GM23338 (cell line): ENCODE data around the gene MOB3B. TPM values are rescaled to one million over a fixed set of nuclear protein-coding genes. Genes with fewer than 3 reads are reported as not detected.

Experiments used
- ATAC-seq: fragments of 200-7000 bp; cut with Tn5 transposase; 3 replicates; pipeline ENCODE4 v1.9.1; 2020
- DNase-seq: peaks from one replicate; pipeline ENCODE4 v3.0.0-alpha.2; 2015; ENCODE audit warnings: low spot score
- H2AFZ ChIP-seq: fragments of 200-600 bp; sonication (generic); 2 replicates; pipeline ENCODE4 v1.8.0; 2016; ENCODE audit warnings: antibody characterized with exemption, mild to moderate bottlenecking, moderate library complexity
- H3F3A ChIP-seq: fragments of 200-600 bp; sonication (generic); replicated peaks from 2 replicates; pipeline ENCODE4 v1.8.0; 2017; ENCODE audit warnings: antibody characterized with exemption, mixed run types, low read depth
- H3K27ac ChIP-seq: fragments of 200-600 bp; sonication (generic); 2 replicates; pipeline ENCODE4 v1.6.1; 2016; ENCODE audit warnings: low read depth
- H3K27me3 ChIP-seq: fragments of 200-600 bp; sonication (generic); 2 replicates; pipeline ENCODE4 v1.8.0; 2016; ENCODE audit warnings: mild to moderate bottlenecking, mixed run types, moderate library complexity; ENCODE audit not compliant: insufficient read depth
- H3K36me3 ChIP-seq: fragments of 200-600 bp; sonication (generic); 2 replicates; pipeline ENCODE4 v1.8.0; 2016; ENCODE audit warnings: mild to moderate bottlenecking; ENCODE audit not compliant: insufficient read depth
- H3K4me1 ChIP-seq: fragments of 200-600 bp; sonication (generic); 2 replicates; pipeline ENCODE4 v1.8.0; 2016; ENCODE audit warnings: mild to moderate bottlenecking, moderate library complexity; ENCODE audit not compliant: insufficient read depth
- H3K4me2 ChIP-seq: fragments of 200-600 bp; sonication (generic); 2 replicates; pipeline ENCODE4 v1.7.1; 2017; ENCODE audit warnings: mixed run types
- H3K4me3 ChIP-seq: fragments of 200-600 bp; sonication (generic); 2 replicates; pipeline ENCODE4 v1.6.1; 2016; ENCODE audit warnings: mixed run types
- H3K79me2 ChIP-seq: fragments of 200-600 bp; sonication (generic); replicated peaks from 2 replicates; pipeline ENCODE4 v1.8.0; 2017; ENCODE audit warnings: mild to moderate bottlenecking; ENCODE audit not compliant: insufficient read depth
- H3K9me2 ChIP-seq: fragments of 200-600 bp; sonication (generic); 2 replicates; pipeline ENCODE4 v1.8.0; 2017; ENCODE audit not compliant: insufficient read depth
- H4K20me1 ChIP-seq: fragments of 200-600 bp; sonication (generic); replicated peaks from 2 replicates; pipeline ENCODE4 v1.8.0; 2017; ENCODE audit warnings: mild to moderate bottlenecking; ENCODE audit not compliant: insufficient read depth
- H3K27ac Mint-ChIP-seq: 2 replicates; pipeline ENCODE4 v1.8.0; 2020; ENCODE audit warnings: inconsistent platforms, mild to moderate bottlenecking, moderate library complexity, mixed read lengths
- H3K27me3 Mint-ChIP-seq: 3 replicates; pipeline ENCODE4 v1.8.0; 2022; ENCODE audit warnings: low read depth, mild to moderate bottlenecking, moderate library complexity, mixed read lengths, inconsistent platforms; ENCODE audit not compliant: insufficient read depth, poor library complexity
- H3K36me3 Mint-ChIP-seq: 3 replicates; pipeline ENCODE4 v1.8.0; 2021; ENCODE audit warnings: low read depth, mild to moderate bottlenecking, inconsistent platforms, moderate library complexity, mixed read lengths
- H3K4me1 Mint-ChIP-seq: 3 replicates; pipeline ENCODE4 v1.8.0; 2020; ENCODE audit warnings: mild to moderate bottlenecking, inconsistent platforms, mixed read lengths
- H3K4me3 Mint-ChIP-seq: 3 replicates; pipeline ENCODE4 v1.8.0; 2021; ENCODE audit warnings: moderate library complexity, mild to moderate bottlenecking, inconsistent platforms, mixed read lengths
- H3K9me3 Mint-ChIP-seq: 3 replicates; pipeline ENCODE4 v1.8.0; 2020; ENCODE audit warnings: moderate library complexity, mild to moderate bottlenecking, inconsistent platforms, mixed read lengths
- CREB1 ChIP-seq: fragments of 250-450 bp; sonication (Bioruptor Pico); IDR thresholded peaks from 2 replicates; pipeline ENCODE4 v1.5.0; 2020; ENCODE audit warnings: low read depth, mild to moderate bottlenecking, moderate library complexity
- EZH2 ChIP-seq: fragments of 200-600 bp; sonication (generic); IDR thresholded peaks from one replicate; pipeline ENCODE4 v1.8.0; 2017; ENCODE audit warnings: antibody characterized with exemption, mild to moderate bottlenecking, low read depth; ENCODE audit not compliant: unreplicated experiment
- EZH2phosphoT487 ChIP-seq: fragments of 200-600 bp; sonication (generic); IDR thresholded peaks from one replicate; pipeline ENCODE4 v1.8.1; 2018; ENCODE audit warnings: antibody characterized with exemption; ENCODE audit not compliant: unreplicated experiment
- JUNB ChIP-seq: IDR thresholded peaks from one replicate; pipeline ENCODE4 v1.6.1; 2016; ENCODE audit warnings: antibody characterized with exemption; ENCODE audit not compliant: unreplicated experiment
- NANOG ChIP-seq: IDR thresholded peaks from 2 replicates; pipeline ENCODE4 v1.6.1; 2016; ENCODE audit warnings: antibody characterized with exemption, borderline replicate concordance
- POLR2AphosphoS5 ChIP-seq: IDR thresholded peaks from 2 replicates; pipeline ENCODE4 v1.6.1; 2016; ENCODE audit warnings: antibody characterized with exemption, low read depth
- STAT1 ChIP-seq: IDR thresholded peaks from one replicate; pipeline ENCODE4 v1.6.1; 2016; ENCODE audit warnings: antibody characterized with exemption; ENCODE audit not compliant: unreplicated experiment
- ZNF114 ChIP-seq: fragments of 250-450 bp; sonication (Bioruptor Pico); IDR thresholded peaks from 2 replicates; pipeline ENCODE4 v1.5.0; 2020; ENCODE audit warnings: mild to moderate bottlenecking, moderate library complexity
- ZNF331 ChIP-seq: fragments of 250-450 bp; sonication (Bioruptor Pico); IDR thresholded peaks from 2 replicates; pipeline ENCODE4 v1.5.0; 2020; ENCODE audit warnings: low read depth, mild to moderate bottlenecking, moderate library complexity
- polyA plus RNA-seq: library from polyadenylated mRNA; unstranded; fragments of >200 nt; fragmentation: Nextera tagmentation; extraction: Ambion mirVana; gene quantifications from 2 replicates; pipeline ENCODE4 v1.2.1, GENCODE V29; 2016
- total RNA-seq: library from RNA; depleted of rRNA; stranded (reverse); fragments of >200 nt; shearing (Covaris generic); gene quantifications from 2 replicates; pipeline ENCODE4 v1.2.3, GENCODE V29; 2014
- TF ChIP-seq, protein P1 (sequence below): fragments of 250-450 bp; sonication (Bioruptor Pico); IDR thresholded peaks from 2 replicates; pipeline ENCODE4 v1.5.0; 2020; ENCODE audit warnings: mild to moderate bottlenecking, moderate library complexity
- TF ChIP-seq, protein P2 (sequence below): IDR thresholded peaks from 2 replicates; pipeline ENCODE4 v1.6.1; 2016; ENCODE audit warnings: antibody characterized with exemption
- TF ChIP-seq, protein P3 (sequence below), 2 experiments: fragments of 200-600 bp in 1 of 2; sonication (generic) in 1 of 2; conservative IDR thresholded peaks; 2 replicates each; pipeline versions ENCODE4 v1.5.1 to v1.6.1; 2016 to 2017; ENCODE audit warnings: antibody characterized with exemption in 2 of 2, low read depth in 2 of 2, mild to moderate bottlenecking in 2 of 2, moderate library complexity in 1 of 2
- TF ChIP-seq, protein P4 (sequence below): IDR thresholded peaks from one replicate; pipeline ENCODE4 v1.6.1; 2018; ENCODE audit warnings: antibody characterized with exemption; ENCODE audit not compliant: unreplicated experiment

The MOB3B gene
- total and polyA plus RNA-seq, 2 experiments from 2014 or later, result 7.6 to 12.1 TPM

DNA sequence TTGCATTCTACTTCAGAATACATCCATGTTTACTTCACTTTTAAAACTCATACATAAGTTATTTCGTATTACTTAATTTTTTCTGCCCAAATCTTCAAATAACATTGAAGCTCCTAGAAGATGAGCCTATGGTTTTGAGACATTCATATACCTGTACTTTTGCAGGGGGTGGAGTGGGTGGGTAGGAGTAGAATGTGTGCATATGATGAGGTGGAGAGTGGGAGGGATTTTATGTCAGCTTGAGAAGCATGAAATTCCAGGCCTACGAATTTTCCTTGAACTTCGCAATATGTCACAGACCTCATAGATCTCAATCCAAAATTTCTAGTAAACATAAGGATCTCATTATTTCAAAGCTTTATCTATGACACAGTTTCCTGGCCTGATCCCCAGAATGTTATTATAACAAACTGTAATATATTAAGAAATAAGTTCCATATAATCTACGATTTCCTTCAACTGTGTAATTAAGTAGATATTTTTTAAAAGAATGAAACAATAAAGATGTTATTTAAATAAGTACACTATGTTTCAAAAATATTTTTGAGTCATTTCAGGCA is 19.7 kb upstream of the MOB3B start:
- H3K9me3 Mint-ChIP-seq, result no peaks in the 10 kb centered on the region
- ATAC-seq (no peak), DNase-seq (no peak)
- H3K27ac ChIP-seq, result no peak overlapping the region
- peaks cover 5% of the 10 kb centered on the region; the same call in 2 of the 3 replicates for H3K4me1 Mint-ChIP-seq
- no peaks in the 10 kb centered on the region for H3K9me2 ChIP-seq
- TF ChIP-seq JUNB (no peak), CREB1 (no peak), ZNF114 (no peak), EZH2phosphoT487 (no peak), STAT1 (no peak), EZH2 (no peak), NANOG (no peak), POLR2AphosphoS5 (no peak), ZNF331 (CRISPR knock-in tag) (no peak)
- TF ChIP-seq, protein P1, sequence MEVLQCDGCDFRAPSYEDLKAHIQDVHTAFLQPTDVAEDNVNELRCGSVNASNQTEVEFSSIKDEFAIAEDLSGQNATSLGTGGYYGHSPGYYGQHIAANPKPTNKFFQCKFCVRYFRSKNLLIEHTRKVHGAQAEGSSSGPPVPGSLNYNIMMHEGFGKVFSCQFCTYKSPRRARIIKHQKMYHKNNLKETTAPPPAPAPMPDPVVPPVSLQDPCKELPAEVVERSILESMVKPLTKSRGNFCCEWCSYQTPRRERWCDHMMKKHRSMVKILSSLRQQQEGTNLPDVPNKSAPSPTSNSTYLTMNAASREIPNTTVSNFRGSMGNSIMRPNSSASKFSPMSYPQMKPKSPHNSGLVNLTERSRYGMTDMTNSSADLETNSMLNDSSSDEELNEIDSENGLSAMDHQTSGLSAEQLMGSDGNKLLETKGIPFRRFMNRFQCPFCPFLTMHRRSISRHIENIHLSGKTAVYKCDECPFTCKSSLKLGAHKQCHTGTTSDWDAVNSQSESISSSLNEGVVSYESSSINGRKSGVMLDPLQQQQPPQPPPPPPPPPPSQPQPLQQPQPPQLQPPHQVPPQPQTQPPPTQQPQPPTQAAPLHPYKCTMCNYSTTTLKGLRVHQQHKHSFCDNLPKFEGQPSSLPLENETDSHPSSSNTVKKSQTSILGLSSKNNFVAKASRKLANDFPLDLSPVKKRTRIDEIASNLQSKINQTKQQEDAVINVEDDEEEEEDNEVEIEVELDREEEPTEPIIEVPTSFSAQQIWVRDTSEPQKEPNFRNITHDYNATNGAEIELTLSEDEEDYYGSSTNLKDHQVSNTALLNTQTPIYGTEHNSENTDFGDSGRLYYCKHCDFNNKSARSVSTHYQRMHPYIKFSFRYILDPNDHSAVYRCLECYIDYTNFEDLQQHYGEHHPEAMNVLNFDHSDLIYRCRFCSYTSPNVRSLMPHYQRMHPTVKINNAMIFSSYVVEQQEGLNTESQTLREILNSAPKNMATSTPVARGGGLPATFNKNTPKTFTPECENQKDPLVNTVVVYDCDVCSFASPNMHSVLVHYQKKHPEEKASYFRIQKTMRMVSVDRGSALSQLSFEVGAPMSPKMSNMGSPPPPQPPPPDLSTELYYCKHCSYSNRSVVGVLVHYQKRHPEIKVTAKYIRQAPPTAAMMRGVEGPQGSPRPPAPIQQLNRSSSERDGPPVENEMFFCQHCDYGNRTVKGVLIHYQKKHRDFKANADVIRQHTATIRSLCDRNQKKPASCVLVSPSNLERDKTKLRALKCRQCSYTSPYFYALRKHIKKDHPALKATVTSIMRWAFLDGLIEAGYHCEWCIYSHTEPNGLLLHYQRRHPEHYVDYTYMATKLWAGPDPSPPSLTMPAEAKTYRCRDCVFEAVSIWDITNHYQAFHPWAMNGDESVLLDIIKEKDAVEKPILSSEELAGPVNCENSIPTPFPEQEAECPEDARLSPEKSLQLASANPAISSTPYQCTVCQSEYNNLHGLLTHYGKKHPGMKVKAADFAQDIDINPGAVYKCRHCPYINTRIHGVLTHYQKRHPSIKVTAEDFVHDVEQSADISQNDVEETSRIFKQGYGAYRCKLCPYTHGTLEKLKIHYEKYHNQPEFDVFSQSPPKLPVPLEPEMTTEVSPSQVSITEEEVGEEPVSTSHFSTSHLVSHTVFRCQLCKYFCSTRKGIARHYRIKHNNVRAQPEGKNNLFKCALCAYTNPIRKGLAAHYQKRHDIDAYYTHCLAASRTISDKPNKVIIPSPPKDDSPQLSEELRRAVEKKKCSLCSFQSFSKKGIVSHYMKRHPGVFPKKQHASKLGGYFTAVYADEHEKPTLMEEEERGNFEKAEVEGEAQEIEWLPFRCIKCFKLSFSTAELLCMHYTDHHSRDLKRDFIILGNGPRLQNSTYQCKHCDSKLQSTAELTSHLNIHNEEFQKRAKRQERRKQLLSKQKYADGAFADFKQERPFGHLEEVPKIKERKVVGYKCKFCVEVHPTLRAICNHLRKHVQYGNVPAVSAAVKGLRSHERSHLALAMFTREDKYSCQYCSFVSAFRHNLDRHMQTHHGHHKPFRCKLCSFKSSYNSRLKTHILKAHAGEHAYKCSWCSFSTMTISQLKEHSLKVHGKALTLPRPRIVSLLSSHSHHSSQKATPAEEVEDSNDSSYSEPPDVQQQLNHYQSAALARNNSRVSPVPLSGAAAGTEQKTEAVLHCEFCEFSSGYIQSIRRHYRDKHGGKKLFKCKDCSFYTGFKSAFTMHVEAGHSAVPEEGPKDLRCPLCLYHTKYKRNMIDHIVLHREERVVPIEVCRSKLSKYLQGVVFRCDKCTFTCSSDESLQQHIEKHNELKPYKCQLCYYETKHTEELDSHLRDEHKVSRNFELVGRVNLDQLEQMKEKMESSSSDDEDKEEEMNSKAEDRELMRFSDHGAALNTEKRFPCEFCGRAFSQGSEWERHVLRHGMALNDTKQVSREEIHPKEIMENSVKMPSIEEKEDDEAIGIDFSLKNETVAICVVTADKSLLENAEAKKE, result no peak
- TF ChIP-seq, protein P2, sequence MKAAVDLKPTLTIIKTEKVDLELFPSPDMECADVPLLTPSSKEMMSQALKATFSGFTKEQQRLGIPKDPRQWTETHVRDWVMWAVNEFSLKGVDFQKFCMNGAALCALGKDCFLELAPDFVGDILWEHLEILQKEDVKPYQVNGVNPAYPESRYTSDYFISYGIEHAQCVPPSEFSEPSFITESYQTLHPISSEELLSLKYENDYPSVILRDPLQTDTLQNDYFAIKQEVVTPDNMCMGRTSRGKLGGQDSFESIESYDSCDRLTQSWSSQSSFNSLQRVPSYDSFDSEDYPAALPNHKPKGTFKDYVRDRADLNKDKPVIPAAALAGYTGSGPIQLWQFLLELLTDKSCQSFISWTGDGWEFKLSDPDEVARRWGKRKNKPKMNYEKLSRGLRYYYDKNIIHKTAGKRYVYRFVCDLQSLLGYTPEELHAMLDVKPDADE, result no peak
- TF ChIP-seq, protein P3, sequence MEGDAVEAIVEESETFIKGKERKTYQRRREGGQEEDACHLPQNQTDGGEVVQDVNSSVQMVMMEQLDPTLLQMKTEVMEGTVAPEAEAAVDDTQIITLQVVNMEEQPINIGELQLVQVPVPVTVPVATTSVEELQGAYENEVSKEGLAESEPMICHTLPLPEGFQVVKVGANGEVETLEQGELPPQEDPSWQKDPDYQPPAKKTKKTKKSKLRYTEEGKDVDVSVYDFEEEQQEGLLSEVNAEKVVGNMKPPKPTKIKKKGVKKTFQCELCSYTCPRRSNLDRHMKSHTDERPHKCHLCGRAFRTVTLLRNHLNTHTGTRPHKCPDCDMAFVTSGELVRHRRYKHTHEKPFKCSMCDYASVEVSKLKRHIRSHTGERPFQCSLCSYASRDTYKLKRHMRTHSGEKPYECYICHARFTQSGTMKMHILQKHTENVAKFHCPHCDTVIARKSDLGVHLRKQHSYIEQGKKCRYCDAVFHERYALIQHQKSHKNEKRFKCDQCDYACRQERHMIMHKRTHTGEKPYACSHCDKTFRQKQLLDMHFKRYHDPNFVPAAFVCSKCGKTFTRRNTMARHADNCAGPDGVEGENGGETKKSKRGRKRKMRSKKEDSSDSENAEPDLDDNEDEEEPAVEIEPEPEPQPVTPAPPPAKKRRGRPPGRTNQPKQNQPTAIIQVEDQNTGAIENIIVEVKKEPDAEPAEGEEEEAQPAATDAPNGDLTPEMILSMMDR (conservative IDR thresholded peaks at IDR 0.05; ENCODE audit: low read depth in 2 of 2), result no peak
- TF ChIP-seq, protein P4, sequence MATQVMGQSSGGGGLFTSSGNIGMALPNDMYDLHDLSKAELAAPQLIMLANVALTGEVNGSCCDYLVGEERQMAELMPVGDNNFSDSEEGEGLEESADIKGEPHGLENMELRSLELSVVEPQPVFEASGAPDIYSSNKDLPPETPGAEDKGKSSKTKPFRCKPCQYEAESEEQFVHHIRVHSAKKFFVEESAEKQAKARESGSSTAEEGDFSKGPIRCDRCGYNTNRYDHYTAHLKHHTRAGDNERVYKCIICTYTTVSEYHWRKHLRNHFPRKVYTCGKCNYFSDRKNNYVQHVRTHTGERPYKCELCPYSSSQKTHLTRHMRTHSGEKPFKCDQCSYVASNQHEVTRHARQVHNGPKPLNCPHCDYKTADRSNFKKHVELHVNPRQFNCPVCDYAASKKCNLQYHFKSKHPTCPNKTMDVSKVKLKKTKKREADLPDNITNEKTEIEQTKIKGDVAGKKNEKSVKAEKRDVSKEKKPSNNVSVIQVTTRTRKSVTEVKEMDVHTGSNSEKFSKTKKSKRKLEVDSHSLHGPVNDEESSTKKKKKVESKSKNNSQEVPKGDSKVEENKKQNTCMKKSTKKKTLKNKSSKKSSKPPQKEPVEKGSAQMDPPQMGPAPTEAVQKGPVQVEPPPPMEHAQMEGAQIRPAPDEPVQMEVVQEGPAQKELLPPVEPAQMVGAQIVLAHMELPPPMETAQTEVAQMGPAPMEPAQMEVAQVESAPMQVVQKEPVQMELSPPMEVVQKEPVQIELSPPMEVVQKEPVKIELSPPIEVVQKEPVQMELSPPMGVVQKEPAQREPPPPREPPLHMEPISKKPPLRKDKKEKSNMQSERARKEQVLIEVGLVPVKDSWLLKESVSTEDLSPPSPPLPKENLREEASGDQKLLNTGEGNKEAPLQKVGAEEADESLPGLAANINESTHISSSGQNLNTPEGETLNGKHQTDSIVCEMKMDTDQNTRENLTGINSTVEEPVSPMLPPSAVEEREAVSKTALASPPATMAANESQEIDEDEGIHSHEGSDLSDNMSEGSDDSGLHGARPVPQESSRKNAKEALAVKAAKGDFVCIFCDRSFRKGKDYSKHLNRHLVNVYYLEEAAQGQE, result no peak
- no peak overlapping the region for H3K27ac Mint-ChIP-seq
- no peaks in the 10 kb centered on the region for H3K27me3 Mint-ChIP-seq
- peaks cover 28% of the 10 kb centered on the region for H3K36me3 Mint-ChIP-seq
- no peaks in the 10 kb centered on the region for H4K20me1 ChIP-seq
- H3K4me3 ChIP-seq, result no peak overlapping the region
- no peak overlapping the region for H3K4me3 Mint-ChIP-seq
- no peaks in the 10 kb centered on the region for H3K79me2 ChIP-seq
- peaks cover 15% of the 10 kb centered on the region for H3K36me3 ChIP-seq
- H3K4me2 ChIP-seq, result no peak overlapping the region
- no peaks in the 10 kb centered on the region for H3F3A ChIP-seq
- no peaks in the 10 kb centered on the region for H3K27me3 ChIP-seq
- no peaks in the 10 kb centered on the region for H3K4me1 ChIP-seq
- H2AFZ ChIP-seq, result no peak overlapping the region
